ENCODE results near the gene COL23A1. TPM values are rescaled to one million over a fixed set of nuclear protein-coding genes. Genes with fewer than 3 reads are reported as not detected.

COL23A1 gene
- total and polyA plus RNA-seq, 2 experiments from 2014 or later: 4.8 to 8.2 TPM

DNA sequence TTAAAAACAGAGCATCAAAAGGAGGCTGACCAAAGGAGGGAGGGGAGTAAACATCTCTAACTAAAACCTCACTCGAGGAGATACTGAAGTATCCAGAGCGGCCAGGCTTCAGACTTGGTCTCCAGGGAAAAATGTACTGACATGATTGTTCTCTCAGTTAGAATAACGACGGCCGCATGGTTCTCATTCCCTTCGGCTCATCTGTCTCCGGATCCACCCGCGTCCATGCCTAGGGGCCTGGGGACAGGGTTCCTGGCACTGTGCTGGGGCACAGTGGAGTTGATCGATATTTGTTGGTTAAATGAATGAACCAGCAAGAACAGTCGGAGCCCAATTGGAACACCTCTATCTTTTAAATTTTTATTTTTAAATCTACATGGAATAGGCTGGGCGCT, 190.5 kb downstream of the COL23A1 start (continued):
- TF ChIP-seq, protein P1, sequence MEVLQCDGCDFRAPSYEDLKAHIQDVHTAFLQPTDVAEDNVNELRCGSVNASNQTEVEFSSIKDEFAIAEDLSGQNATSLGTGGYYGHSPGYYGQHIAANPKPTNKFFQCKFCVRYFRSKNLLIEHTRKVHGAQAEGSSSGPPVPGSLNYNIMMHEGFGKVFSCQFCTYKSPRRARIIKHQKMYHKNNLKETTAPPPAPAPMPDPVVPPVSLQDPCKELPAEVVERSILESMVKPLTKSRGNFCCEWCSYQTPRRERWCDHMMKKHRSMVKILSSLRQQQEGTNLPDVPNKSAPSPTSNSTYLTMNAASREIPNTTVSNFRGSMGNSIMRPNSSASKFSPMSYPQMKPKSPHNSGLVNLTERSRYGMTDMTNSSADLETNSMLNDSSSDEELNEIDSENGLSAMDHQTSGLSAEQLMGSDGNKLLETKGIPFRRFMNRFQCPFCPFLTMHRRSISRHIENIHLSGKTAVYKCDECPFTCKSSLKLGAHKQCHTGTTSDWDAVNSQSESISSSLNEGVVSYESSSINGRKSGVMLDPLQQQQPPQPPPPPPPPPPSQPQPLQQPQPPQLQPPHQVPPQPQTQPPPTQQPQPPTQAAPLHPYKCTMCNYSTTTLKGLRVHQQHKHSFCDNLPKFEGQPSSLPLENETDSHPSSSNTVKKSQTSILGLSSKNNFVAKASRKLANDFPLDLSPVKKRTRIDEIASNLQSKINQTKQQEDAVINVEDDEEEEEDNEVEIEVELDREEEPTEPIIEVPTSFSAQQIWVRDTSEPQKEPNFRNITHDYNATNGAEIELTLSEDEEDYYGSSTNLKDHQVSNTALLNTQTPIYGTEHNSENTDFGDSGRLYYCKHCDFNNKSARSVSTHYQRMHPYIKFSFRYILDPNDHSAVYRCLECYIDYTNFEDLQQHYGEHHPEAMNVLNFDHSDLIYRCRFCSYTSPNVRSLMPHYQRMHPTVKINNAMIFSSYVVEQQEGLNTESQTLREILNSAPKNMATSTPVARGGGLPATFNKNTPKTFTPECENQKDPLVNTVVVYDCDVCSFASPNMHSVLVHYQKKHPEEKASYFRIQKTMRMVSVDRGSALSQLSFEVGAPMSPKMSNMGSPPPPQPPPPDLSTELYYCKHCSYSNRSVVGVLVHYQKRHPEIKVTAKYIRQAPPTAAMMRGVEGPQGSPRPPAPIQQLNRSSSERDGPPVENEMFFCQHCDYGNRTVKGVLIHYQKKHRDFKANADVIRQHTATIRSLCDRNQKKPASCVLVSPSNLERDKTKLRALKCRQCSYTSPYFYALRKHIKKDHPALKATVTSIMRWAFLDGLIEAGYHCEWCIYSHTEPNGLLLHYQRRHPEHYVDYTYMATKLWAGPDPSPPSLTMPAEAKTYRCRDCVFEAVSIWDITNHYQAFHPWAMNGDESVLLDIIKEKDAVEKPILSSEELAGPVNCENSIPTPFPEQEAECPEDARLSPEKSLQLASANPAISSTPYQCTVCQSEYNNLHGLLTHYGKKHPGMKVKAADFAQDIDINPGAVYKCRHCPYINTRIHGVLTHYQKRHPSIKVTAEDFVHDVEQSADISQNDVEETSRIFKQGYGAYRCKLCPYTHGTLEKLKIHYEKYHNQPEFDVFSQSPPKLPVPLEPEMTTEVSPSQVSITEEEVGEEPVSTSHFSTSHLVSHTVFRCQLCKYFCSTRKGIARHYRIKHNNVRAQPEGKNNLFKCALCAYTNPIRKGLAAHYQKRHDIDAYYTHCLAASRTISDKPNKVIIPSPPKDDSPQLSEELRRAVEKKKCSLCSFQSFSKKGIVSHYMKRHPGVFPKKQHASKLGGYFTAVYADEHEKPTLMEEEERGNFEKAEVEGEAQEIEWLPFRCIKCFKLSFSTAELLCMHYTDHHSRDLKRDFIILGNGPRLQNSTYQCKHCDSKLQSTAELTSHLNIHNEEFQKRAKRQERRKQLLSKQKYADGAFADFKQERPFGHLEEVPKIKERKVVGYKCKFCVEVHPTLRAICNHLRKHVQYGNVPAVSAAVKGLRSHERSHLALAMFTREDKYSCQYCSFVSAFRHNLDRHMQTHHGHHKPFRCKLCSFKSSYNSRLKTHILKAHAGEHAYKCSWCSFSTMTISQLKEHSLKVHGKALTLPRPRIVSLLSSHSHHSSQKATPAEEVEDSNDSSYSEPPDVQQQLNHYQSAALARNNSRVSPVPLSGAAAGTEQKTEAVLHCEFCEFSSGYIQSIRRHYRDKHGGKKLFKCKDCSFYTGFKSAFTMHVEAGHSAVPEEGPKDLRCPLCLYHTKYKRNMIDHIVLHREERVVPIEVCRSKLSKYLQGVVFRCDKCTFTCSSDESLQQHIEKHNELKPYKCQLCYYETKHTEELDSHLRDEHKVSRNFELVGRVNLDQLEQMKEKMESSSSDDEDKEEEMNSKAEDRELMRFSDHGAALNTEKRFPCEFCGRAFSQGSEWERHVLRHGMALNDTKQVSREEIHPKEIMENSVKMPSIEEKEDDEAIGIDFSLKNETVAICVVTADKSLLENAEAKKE (CRISPR knock-in tag; IDR thresholded peaks at IDR 0.05): no peak
- TF ChIP-seq, protein P2, sequence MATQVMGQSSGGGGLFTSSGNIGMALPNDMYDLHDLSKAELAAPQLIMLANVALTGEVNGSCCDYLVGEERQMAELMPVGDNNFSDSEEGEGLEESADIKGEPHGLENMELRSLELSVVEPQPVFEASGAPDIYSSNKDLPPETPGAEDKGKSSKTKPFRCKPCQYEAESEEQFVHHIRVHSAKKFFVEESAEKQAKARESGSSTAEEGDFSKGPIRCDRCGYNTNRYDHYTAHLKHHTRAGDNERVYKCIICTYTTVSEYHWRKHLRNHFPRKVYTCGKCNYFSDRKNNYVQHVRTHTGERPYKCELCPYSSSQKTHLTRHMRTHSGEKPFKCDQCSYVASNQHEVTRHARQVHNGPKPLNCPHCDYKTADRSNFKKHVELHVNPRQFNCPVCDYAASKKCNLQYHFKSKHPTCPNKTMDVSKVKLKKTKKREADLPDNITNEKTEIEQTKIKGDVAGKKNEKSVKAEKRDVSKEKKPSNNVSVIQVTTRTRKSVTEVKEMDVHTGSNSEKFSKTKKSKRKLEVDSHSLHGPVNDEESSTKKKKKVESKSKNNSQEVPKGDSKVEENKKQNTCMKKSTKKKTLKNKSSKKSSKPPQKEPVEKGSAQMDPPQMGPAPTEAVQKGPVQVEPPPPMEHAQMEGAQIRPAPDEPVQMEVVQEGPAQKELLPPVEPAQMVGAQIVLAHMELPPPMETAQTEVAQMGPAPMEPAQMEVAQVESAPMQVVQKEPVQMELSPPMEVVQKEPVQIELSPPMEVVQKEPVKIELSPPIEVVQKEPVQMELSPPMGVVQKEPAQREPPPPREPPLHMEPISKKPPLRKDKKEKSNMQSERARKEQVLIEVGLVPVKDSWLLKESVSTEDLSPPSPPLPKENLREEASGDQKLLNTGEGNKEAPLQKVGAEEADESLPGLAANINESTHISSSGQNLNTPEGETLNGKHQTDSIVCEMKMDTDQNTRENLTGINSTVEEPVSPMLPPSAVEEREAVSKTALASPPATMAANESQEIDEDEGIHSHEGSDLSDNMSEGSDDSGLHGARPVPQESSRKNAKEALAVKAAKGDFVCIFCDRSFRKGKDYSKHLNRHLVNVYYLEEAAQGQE (IDR thresholded peaks at IDR 0.05; ENCODE audit: unreplicated experiment): no peak
- TF ChIP-seq CTCF (conservative IDR thresholded peaks at IDR 0.05; ENCODE audit: low read depth in 2 of 2) (no peak), JUNB (IDR thresholded peaks at IDR 0.05; ENCODE audit: unreplicated experiment) (no peak), NANOG (IDR thresholded peaks at IDR 0.05; ENCODE audit: borderline replicate concordance) (no peak)

All from GM23338 (cell line).